Activated CD8-positive, alpha-beta T cell treated with anti-CD3 and anti-CD28 coated beads, Interleukin-2, amount 10 ng/mL, durations not matched to agents 7 days and 5 days (primary cell): ENCODE results near the gene TNFAIP8. TPM values are rescaled to one million over a fixed set of nuclear protein-coding genes. Genes with fewer than 3 reads are reported as not detected.

Experiments used
- ATAC-seq: fragments of 150-1000 bp; cut with Tn5 transposase; one replicate; pipeline ENCODE4 v1.10.0; 2021; ENCODE audit warnings: moderate library complexity
- CTCF ChIA-PET: fragments of 350-600 bp; sonication (Branson Sonifier 250); formaldehyde crosslinking; loops from one replicate; lab custom pipeline; 2021; ENCODE audit warnings: antibody characterized with exemption; lab: Charles Lee
- POLR2A ChIA-PET: fragments of 350-600 bp; sonication (Branson Sonifier 250); formaldehyde crosslinking; loops from one replicate; lab custom pipeline; 2021; ENCODE audit warnings: antibody characterized with exemption; lab: Charles Lee
- DNase-seq: peaks from one replicate; pipeline ENCODE4 v3.0.0-alpha.2; 2020
- H3K27ac Mint-ChIP-seq: one replicate; pipeline ENCODE4 v1.8.0; 2021; ENCODE audit warnings: mild to moderate bottlenecking, mixed read lengths
- H3K27me3 Mint-ChIP-seq: one replicate; pipeline ENCODE4 v1.8.0; 2021; ENCODE audit warnings: low read depth, mixed read lengths
- H3K36me3 Mint-ChIP-seq: one replicate; pipeline ENCODE4 v1.8.0; 2021; ENCODE audit warnings: low read depth, mixed read lengths
- H3K4me1 Mint-ChIP-seq: one replicate; pipeline ENCODE4 v1.8.0; 2021; ENCODE audit warnings: low read depth, mixed read lengths
- H3K4me3 Mint-ChIP-seq: one replicate; pipeline ENCODE4 v1.8.0; 2021; ENCODE audit warnings: mild to moderate bottlenecking, mixed read lengths
- H3K9me3 Mint-ChIP-seq: one replicate; pipeline ENCODE4 v1.8.0; 2022; ENCODE audit warnings: mixed read lengths; ENCODE audit not compliant: insufficient read depth
- total RNA-seq, 2 experiments: library from RNA; stranded (reverse); gene quantifications; one replicate each; pipeline ENCODE4 v1.2.3, GENCODE V29; 2021

Gene TNFAIP8
- total RNA-seq, 2 experiments from 2014 or later, result 123 to 127 TPM

DNA sequence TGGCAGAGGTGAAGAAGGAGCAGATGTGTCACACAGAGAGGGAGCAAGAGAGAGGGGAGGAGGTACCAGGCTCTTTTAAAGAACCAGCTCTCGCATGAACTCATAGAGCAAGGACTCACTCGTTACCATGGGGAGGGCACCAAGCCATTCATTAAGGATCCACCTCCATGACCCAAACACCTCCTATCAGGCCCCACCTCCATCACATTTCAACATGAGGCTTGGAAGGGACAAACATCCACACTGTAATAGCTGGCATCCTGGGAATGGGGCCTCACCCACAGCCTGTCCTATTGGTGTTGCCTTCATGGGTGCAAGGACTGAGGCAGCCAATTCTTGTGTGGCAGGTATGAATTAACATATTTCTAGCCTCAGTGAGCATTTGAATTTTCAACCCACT is 11.6 kb upstream of the TNFAIP8 start:
- ChIA-PET POLR2A (interaction anchor here (1.0 to 19.3 kb wide), 3 partner anchors 11 to 18 kb away, joined by 3 to 280 read pairs (median 5); partner anchors contain the start of gene TNFAIP8), CTCF (interaction anchor here (1.0 to 21.9 kb wide), 7 partner anchors 11 to 73 kb away, joined by 3 to 274 read pairs (median 7); no protein-coding TSS in a partner anchor)
- Mint-ChIP-seq H3K27me3 (no peaks in the 10 kb centered on the region), H3K4me1 (peaks cover 94% of the 10 kb centered on the region), H3K27ac (peak overlapping the region; percentile 65), H3K9me3 (no peaks in the 10 kb centered on the region), H3K4me3 (peak overlapping the region; percentile 44), H3K36me3 (peaks cover 66% of the 10 kb centered on the region)
- DNase-seq (no peak), ATAC-seq (no peak)

GRCh38 chr5:119345861-119346260 is 10.0 kb upstream of the TNFAIP8 start:
- Mint-ChIP-seq H3K27ac (peak overlapping the region; percentile 46), H3K36me3 (peaks cover 59% of the 10 kb centered on the region), H3K9me3 (no peaks in the 10 kb centered on the region), H3K27me3 (no peaks in the 10 kb centered on the region), H3K4me1 (peaks cover 93% of the 10 kb centered on the region), H3K4me3 (peak overlapping the region; percentile 38)
- POLR2A ChIA-PET, result interaction anchor here (1.1 to 19.3 kb wide), 2 partner anchors 16 to 73 kb away, joined by 4 to 280 read pairs; partner anchors contain the start of gene TNFAIP8
- DNase-seq, result no peak
- CTCF ChIA-PET, result interaction anchor here (1.1 to 21.9 kb wide), 7 partner anchors 8 to 324 kb away, joined by 3 to 274 read pairs (median 4); partner anchors contain the start of gene TNFAIP8
- no peak for ATAC-seq

GRCh38 chr5:119346394-119346793 is 9.4 kb upstream of the TNFAIP8 start:
- H3K9me3 Mint-ChIP-seq, result no peaks in the 10 kb centered on the region
- ATAC-seq, result no peak
- H3K4me3 Mint-ChIP-seq, result no peak overlapping the region

GRCh38 chr5:119347574-119347973 is 8.2 kb upstream of the TNFAIP8 start:
- ATAC-seq, result no peak
- H3K36me3 Mint-ChIP-seq, result peaks cover 59% of the 10 kb centered on the region
- H3K27ac Mint-ChIP-seq, result no peak overlapping the region

More at GRCh38 chr5:119346394-119346793, 9.4 kb upstream of the TNFAIP8 start:
- Mint-ChIP-seq H3K27ac (peak overlapping the region; percentile 46), H3K27me3 (no peaks in the 10 kb centered on the region), H3K4me1 (peaks cover 92% of the 10 kb centered on the region), H3K36me3 (peaks cover 57% of the 10 kb centered on the region)
- ChIA-PET CTCF (interaction anchor here (1.1 to 21.9 kb wide), 8 partner anchors 9 to 358 kb away, joined by 3 to 274 read pairs (median 4); partner anchors contain the start of genes DTWD2 and TNFAIP8), POLR2A (interaction anchor here (0.6 to 19.3 kb wide), 3 partner anchors 15 to 73 kb away, joined by 4 to 280 read pairs (median 7); partner anchors contain the start of gene TNFAIP8)
- no peak for DNase-seq

GRCh38 chr5:119347991-119348390 is 7.8 kb upstream of the TNFAIP8 start:
- Mint-ChIP-seq H3K36me3 (peaks cover 59% of the 10 kb centered on the region), H3K4me3 (no peak overlapping the region), H3K27ac (no peak overlapping the region), H3K27me3 (no peaks in the 10 kb centered on the region), H3K4me1 (peaks cover 88% of the 10 kb centered on the region), H3K9me3 (no peaks in the 10 kb centered on the region)
- DNase-seq (no peak), ATAC-seq (no peak)
- ChIA-PET POLR2A (interaction anchor here (1.6 to 19.3 kb wide), 2 partner anchors 11 to 14 kb away, joined by 4 to 280 read pairs; partner anchors contain the start of gene TNFAIP8), CTCF (interaction anchor here (1.1 to 2.7 kb wide), 4 partner anchors 9 to 64 kb away, joined by 3 to 18 read pairs (median 9); partner anchors contain the start of gene TNFAIP8)

More at GRCh38 chr5:119347574-119347973, 8.2 kb upstream of the TNFAIP8 start:
- POLR2A ChIA-PET, result interaction anchor here (1.6 to 19.3 kb wide), 2 partner anchors 10 to 14 kb away, joined by 4 to 280 read pairs; partner anchors contain the start of gene TNFAIP8
- no peak for DNase-seq
- H3K27me3 Mint-ChIP-seq, result no peaks in the 10 kb centered on the region
- H3K4me1 Mint-ChIP-seq, result peaks cover 88% of the 10 kb centered on the region
- CTCF ChIA-PET, result interaction anchor here (1.1 to 2.7 kb wide), 5 partner anchors 9 to 360 kb away, joined by 3 to 18 read pairs (median 5); partner anchors contain the start of genes DTWD2 and TNFAIP8
- H3K9me3 Mint-ChIP-seq, result no peaks in the 10 kb centered on the region
- no peak overlapping the region for H3K4me3 Mint-ChIP-seq

DNA sequence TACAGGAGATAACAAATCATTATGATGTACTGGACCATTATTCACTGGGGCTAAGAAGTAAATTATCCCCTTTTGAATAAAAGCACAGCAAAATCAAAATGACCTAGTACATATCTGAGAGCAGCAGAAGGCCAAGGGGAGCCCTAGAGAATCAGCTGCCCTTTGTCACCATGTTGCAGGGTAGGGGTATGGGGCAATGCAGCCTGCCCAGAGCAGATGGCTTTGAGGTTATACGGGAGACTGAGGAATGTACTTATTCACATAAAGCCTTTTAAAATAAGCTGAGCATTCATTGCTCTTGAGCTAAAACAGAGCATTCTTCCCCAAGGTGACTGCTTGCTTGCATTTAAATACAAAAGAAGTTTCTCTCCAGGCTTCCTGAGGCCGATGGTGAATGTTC is 2.6 kb upstream of the TNFAIP8 start:
- H3K36me3 Mint-ChIP-seq, result peaks cover 47% of the 10 kb centered on the region
- H3K9me3 Mint-ChIP-seq, result no peaks in the 10 kb centered on the region
- DNase-seq (no peak), ATAC-seq (no peak)
- H3K27ac Mint-ChIP-seq, result peak overlapping the region; percentile 76
- POLR2A ChIA-PET, result interaction anchor here (0.8 to 19.6 kb wide), 3 partner anchors 9 to 27 kb away, joined by 3 to 280 read pairs (median 4); no protein-coding TSS in a partner anchor
- CTCF ChIA-PET, result interaction anchor here (0.8 to 2.7 kb wide), 10 partner anchors 9 to 332 kb away, joined by 3 to 15 read pairs (median 5); no protein-coding TSS in a partner anchor
- peak overlapping the region; percentile 31 for H3K4me3 Mint-ChIP-seq
- no peaks in the 10 kb centered on the region for H3K27me3 Mint-ChIP-seq
- H3K4me1 Mint-ChIP-seq, result peaks cover 84% of the 10 kb centered on the region

- H3K4me3 Mint-ChIP-seq, result peak overlapping the region; percentile 31
- ChIA-PET CTCF (interaction anchor here (0.8 to 2.7 kb wide), 8 partner anchors 8 to 76 kb away, joined by 3 to 15 read pairs (median 6); no protein-coding TSS in a partner anchor), POLR2A (interaction anchor here (0.8 to 19.6 kb wide), 3 partner anchors 9 to 26 kb away, joined by 3 to 280 read pairs (median 4); no protein-coding TSS in a partner anchor)
- ATAC-seq, result peak; percentile 56
- peak overlapping the region; percentile 76 for H3K27ac Mint-ChIP-seq
- no peaks in the 10 kb centered on the region for H3K9me3 Mint-ChIP-seq
- peaks cover 47% of the 10 kb centered on the region for H3K36me3 Mint-ChIP-seq
- DNase-seq, result no peak
- peaks cover 86% of the 10 kb centered on the region for H3K4me1 Mint-ChIP-seq
- H3K27me3 Mint-ChIP-seq, result no peaks in the 10 kb centered on the region
These were observed 2.0 kb upstream of the TNFAIP8 start for GRCh38 chr5:119353686-119354366.

DNA sequence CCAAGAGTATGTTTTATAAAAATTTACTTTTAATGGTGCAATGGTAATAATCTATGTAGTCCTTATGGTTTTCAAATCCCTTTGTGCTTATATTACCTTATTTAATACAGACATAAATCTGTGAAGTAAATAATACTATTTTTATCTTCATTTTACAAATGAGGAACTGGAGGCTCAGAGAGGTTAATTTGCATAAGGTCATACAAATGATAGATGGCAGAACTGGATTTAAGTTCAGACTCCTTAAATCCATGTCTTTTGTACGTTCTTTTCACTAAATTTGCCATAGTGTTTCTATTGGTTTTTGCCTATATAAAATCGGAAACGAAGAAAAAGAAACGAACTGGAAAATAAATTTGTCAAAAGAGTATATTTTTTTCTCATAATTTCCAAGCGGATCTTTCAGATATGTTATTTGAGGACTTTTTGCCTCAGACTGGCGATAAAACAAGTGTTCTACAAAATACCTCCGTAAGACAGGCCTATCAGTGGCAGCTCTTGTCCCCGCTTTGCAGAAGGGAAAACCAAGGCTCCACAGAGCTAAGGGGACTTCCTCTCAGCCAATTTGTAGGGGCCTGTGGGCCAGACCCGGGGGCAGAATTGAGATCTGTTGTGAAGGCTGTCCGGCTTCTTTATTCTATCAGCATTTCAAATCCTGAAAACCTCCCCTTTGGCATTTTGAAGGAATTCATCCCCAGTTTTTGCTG is 1.1 kb upstream of the TNFAIP8 start:
- POLR2A ChIA-PET, result interaction anchor here (1.5 to 19.6 kb wide), 3 partner anchors 8 to 37 kb away, joined by 4 to 280 read pairs (median 4); no protein-coding TSS in a partner anchor

GRCh38 chr5:119355244-119355638 is 578 bp upstream of the TNFAIP8 start:
- Mint-ChIP-seq H3K36me3 (peaks cover 49% of the 10 kb centered on the region), H3K27me3 (no peaks in the 10 kb centered on the region), H3K27ac (peak overlapping the region; percentile 66), H3K4me3 (peak overlapping the region; percentile 83), H3K4me1 (peaks cover 88% of the 10 kb centered on the region), H3K9me3 (no peaks in the 10 kb centered on the region)
- DNase-seq, result no peak
- ChIA-PET CTCF (interaction anchor here (0.9 to 4.0 kb wide), 5 partner anchors 8 to 56 kb away, joined by 3 to 28 read pairs (median 21); no protein-coding TSS in a partner anchor), POLR2A (interaction anchor here (1.5 to 19.6 kb wide), 3 partner anchors 16 to 38 kb away, joined by 4 to 280 read pairs (median 5); no protein-coding TSS in a partner anchor)
- ATAC-seq, result peak; percentile 62

More for the DNA sequence above, 1.1 kb upstream of the TNFAIP8 start:
- no peak for DNase-seq
- Mint-ChIP-seq H3K4me3 (peak overlapping the region; percentile 83), H3K9me3 (no peaks in the 10 kb centered on the region), H3K27me3 (no peaks in the 10 kb centered on the region), H3K36me3 (peaks cover 49% of the 10 kb centered on the region), H3K27ac (peak overlapping the region; percentile 66), H3K4me1 (peaks cover 88% of the 10 kb centered on the region)
- ATAC-seq, result no peak
- CTCF ChIA-PET, result interaction anchor here (0.9 to 4.0 kb wide), 4 partner anchors 10 to 39 kb away, joined by 3 to 28 read pairs (median 14); no protein-coding TSS in a partner anchor

DNA sequence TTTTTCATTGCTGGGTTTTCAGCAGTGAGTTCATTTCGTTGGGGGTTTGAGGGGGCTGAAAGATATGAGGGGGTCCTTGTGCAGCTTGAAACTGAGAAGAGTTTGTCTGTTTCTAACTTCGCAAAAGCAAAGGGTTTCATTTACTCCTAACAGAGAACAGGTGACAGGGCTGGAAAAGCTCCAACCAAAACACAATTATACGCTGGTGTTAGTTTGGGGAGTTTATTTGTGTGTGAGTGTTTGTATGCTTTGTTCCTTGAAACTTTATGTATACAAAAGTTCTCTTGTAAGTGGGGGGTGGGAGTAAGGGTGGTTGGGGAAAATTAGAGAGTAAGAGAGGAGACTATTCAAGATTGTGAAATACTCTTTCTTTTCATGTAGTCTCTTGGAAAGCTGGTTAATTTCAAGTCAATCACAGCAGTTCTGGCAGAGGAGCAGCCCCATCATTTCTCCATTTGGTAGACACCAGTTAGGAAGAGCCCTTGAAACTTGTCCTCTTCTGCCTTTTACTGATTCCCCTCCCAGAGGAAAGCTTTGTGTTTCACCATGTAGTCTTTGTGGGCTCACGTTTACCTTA is 881 bp downstream of the TNFAIP8 start:
- no peaks in the 10 kb centered on the region for H3K27me3 Mint-ChIP-seq
- H3K36me3 Mint-ChIP-seq, result peaks cover 55% of the 10 kb centered on the region
- peak overlapping the region; percentile 88 for H3K27ac Mint-ChIP-seq
- H3K4me3 Mint-ChIP-seq, result peak overlapping the region; percentile 83
- peaks cover 91% of the 10 kb centered on the region for H3K4me1 Mint-ChIP-seq
- ChIA-PET POLR2A (interaction anchor here (0.8 to 19.6 kb wide), 10 partner anchors 8 to 88 kb away, joined by 3 to 280 read pairs (median 6); no protein-coding TSS in a partner anchor), CTCF (interaction anchor here (1.1 to 4.0 kb wide), 18 partner anchors 10 to 369 kb away, joined by 3 to 28 read pairs (median 4); partner anchors contain the start of genes DMXL1 and DTWD2)
- H3K9me3 Mint-ChIP-seq, result no peaks in the 10 kb centered on the region
- DNase-seq (no peak), ATAC-seq (no peak)
